ENCODE measurements around the gene SHOX.

- TF ChIP-seq EZH2 (IDR thresholded peaks at IDR 0.05; ENCODE audit: insufficient read depth, poor library complexity, severe bottlenecking): no peak
- no peak for TF ChIP-seq EZH2phosphoT487 (IDR thresholded peaks at IDR 0.05; ENCODE audit: insufficient read depth, low read depth)
Observed at GRCh38 chrX:694800-695199, 64.2 kb downstream of the SHOX start.
